HEK293 (cell line): ENCODE data around the gene ANKRD63.

Source experiments
- CTCF ChIP-seq: fragments of 450-650 bp; formaldehyde crosslinking; IDR thresholded peaks from 2 replicates; pipeline ENCODE4 v1.5.1; 2016; ENCODE audit warnings: missing biosample characterization, missing genetic modification characterization
- KLF16 ChIP-seq: fragments of 450-650 bp; formaldehyde crosslinking; IDR thresholded peaks from 2 replicates; pipeline ENCODE4 v1.5.1; 2017; ENCODE audit warnings: missing biosample characterization, missing genetic modification characterization
- ZNF274 ChIP-seq, 2 experiments: fragments of 200-500 bp in 1 of 2; fragments of 450-650 bp in 1 of 2; sonication (Bioruptor generic) in 1 of 2; formaldehyde crosslinking in 1 of 2; IDR thresholded peaks; 2 replicates each; pipeline versions ENCODE4 v1.5.1 to v1.6.1; 2014 to 2016; ENCODE audit warnings: borderline replicate concordance in 1 of 2, inconsistent platforms in 1 of 2, low read length in 1 of 2, missing biosample characterization in 1 of 2, missing genetic modification characterization in 1 of 2
- ZNF311 ChIP-seq: fragments of 450-650 bp; formaldehyde crosslinking; IDR thresholded peaks from 2 replicates; pipeline ENCODE4 v1.5.1; 2017; ENCODE audit warnings: missing biosample characterization, missing genetic modification characterization, borderline replicate concordance
- ZNF830 ChIP-seq: fragments of 450-650 bp; IDR thresholded peaks from 2 replicates; pipeline ENCODE4 v1.5.0; 2018; ENCODE audit warnings: missing biosample characterization, missing genetic modification characterization, low read depth, mild to moderate bottlenecking, moderate library complexity

GRCh38 chr15:40244961-40245523 lies 37.8 kb downstream of the ANKRD63 start:
- TF ChIP-seq ZNF311 (no peak), KLF16 (tag by site-specific recombination) (no peak), CTCF (tag by site-specific recombination) (no peak), ZNF830 (tag by site-specific recombination) (no peak), ZNF274 (IDR thresholded peaks at IDR 0.05; ENCODE audit: low read length) (no peak), ZNF274 (tag by site-specific recombination; IDR thresholded peaks at IDR 0.05; ENCODE audit: borderline replicate concordance) (no peak)
